Cardiac muscle cell (in vitro differentiated cells and primary cell): ENCODE data around the gene SDR39U1. TPM values are rescaled to one million over a fixed set of nuclear protein-coding genes. Genes with fewer than 3 reads are reported as not detected.

ENCODE experiments used
- DNase-seq, 2 donors: peaks; one replicate each; pipeline versions ENCODE4 v3.0.0 to v3.0.0-alpha.2; 2010 to 2017; ENCODE audit warnings: low read depth in 1 of 2, low spot score in 1 of 2
- H3K27ac ChIP-seq: fragments of 200-600 bp; sonication (generic); 2 replicates; pipeline ENCODE4 v1.5.1; 2016
- H3K27me3 ChIP-seq: fragments of 200-600 bp; sonication (generic); 2 replicates; pipeline ENCODE4 v1.6.0; 2016; ENCODE audit warnings: control low read depth
- H3K36me3 ChIP-seq: fragments of 200-600 bp; sonication (generic); 2 replicates; pipeline ENCODE4 v1.5.1; 2016; ENCODE audit warnings: control low read depth
- H3K4me1 ChIP-seq: fragments of 200-600 bp; sonication (generic); 2 replicates; pipeline ENCODE4 v1.8.1; 2017; ENCODE audit warnings: low read depth, mild to moderate bottlenecking, mixed run types
- H3K4me3 ChIP-seq: fragments of 200-600 bp; sonication (generic); 2 replicates; pipeline ENCODE4 v1.5.1; 2016; ENCODE audit warnings: mild to moderate bottlenecking
- H3K9me3 ChIP-seq: fragments of 200-600 bp; sonication (generic); 2 replicates; pipeline ENCODE4 v1.5.1; 2017; ENCODE audit warnings: low read depth, mild to moderate bottlenecking, control low read depth
- polyA plus RNA-seq: library from polyadenylated mRNA; unstranded; fragments of >200 nt; fragmentation: Nextera tagmentation; extraction: Ambion mirVana; gene quantifications from 2 replicates; pipeline ENCODE4 v1.2.1, GENCODE V29; 2016
- total RNA-seq: library from RNA; depleted of rRNA; stranded (reverse); fragments of >200 nt; gene quantifications from 2 replicates; pipeline ENCODE4 v1.2.3, GENCODE V29; 2016
- TF ChIP-seq, protein P1 (sequence below): IDR thresholded peaks from 2 replicates; pipeline ENCODE4 v1.5.1; 2012; ENCODE audit warnings: low read depth, mild to moderate bottlenecking, low read length

The SDR39U1 gene
- total and polyA plus RNA-seq, 2 experiments from 2014 or later = 60.4 to 163 TPM

DNA sequence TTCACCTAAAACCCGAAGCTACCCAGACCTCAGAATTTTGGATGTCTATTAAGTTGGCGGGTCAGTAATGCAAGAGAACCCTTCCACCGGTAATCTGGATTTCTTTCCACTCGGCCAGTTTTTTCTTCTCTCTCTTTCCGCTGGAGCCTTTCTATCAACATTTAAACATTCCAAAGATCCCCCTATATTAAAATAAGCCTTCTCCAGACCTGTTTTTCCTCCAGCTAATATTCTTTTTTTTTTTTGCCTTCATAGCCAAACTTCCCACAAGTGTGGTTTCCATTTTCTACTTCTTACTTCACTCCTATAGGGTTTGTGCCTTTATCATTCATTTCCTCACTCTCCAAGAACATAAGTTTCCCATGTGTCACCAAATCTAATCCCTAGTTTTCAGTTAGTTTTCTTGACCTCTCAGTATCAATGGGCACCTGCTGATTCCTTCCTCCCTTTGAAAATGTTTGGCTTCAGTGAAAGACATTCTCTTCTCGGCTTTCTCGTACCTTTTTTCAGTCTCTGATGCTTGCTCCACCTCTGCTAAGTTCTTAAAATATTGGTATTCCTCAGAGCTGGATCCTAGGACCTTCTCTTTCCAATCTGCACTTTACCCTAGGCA lies 583 bp upstream of the SDR39U1 start:
- Histone ChIP-seq H3K27me3 (no peaks in the 10 kb centered on the region), H3K27ac (peak overlapping the region; percentile 98), H3K4me3 (peak overlapping the region; percentile 58), H3K9me3 (no peaks in the 10 kb centered on the region), H3K4me1 (peaks cover 8% of the 10 kb centered on the region), H3K36me3 (peaks cover 10% of the 10 kb centered on the region)
- DNase-seq = no peak
- TF ChIP-seq, protein P1, sequence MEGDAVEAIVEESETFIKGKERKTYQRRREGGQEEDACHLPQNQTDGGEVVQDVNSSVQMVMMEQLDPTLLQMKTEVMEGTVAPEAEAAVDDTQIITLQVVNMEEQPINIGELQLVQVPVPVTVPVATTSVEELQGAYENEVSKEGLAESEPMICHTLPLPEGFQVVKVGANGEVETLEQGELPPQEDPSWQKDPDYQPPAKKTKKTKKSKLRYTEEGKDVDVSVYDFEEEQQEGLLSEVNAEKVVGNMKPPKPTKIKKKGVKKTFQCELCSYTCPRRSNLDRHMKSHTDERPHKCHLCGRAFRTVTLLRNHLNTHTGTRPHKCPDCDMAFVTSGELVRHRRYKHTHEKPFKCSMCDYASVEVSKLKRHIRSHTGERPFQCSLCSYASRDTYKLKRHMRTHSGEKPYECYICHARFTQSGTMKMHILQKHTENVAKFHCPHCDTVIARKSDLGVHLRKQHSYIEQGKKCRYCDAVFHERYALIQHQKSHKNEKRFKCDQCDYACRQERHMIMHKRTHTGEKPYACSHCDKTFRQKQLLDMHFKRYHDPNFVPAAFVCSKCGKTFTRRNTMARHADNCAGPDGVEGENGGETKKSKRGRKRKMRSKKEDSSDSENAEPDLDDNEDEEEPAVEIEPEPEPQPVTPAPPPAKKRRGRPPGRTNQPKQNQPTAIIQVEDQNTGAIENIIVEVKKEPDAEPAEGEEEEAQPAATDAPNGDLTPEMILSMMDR = no peak

DNA sequence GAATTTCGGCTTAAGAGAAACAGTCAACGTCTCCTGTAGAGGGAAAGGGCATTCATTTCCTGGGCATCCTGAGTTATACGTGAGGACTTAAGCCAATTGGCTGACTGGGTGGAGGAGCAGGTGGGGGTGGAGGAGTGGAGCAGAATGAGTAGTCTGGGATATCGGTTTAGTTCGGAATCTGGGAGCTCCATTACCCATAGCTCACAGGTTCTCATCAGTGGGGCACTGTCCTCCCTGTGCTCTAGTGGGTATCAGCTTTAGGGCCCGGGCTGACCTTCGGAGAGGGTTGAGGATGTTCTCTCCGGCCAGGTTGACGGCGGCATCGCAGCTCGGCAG lies 704 bp downstream of the SDR39U1 start:
- TF ChIP-seq, protein P1 = no peak
- Histone ChIP-seq H3K9me3 (no peaks in the 10 kb centered on the region), H3K36me3 (peaks cover 22% of the 10 kb centered on the region), H3K27me3 (no peaks in the 10 kb centered on the region), H3K4me3 (peak overlapping the region; percentile 58), H3K27ac (peak overlapping the region; percentile 98), H3K4me1 (peaks cover 8% of the 10 kb centered on the region)
- DNase-seq = no peak

DNA sequence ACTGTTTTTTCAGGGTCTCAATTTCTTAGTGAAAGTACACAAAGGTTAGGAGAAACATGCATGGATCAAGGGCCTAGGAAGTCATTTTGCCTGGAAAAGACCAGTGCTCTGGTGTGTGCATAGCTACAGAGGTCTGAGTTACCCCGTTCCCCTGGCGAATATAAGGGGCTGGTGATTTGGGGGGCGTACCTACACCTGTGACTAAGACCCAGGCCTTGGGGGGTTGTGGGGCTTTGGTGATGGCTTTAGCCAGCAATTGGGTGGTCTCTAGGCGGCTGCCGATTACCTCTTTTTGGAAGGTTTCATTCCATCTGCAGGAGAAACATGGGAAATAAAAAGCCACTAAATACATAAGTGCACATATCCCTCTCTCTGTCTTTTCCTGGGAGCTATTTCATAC lies 1.1 kb downstream of the SDR39U1 start:
- Histone ChIP-seq H3K4me1 (peaks cover 8% of the 10 kb centered on the region), H3K9me3 (no peaks in the 10 kb centered on the region), H3K27ac (peak overlapping the region; percentile 98), H3K4me3 (peak overlapping the region; percentile 58), H3K27me3 (no peaks in the 10 kb centered on the region), H3K36me3 (peaks cover 23% of the 10 kb centered on the region)
- TF ChIP-seq, protein P1 = no peak
- DNase-seq = no peak

DNA sequence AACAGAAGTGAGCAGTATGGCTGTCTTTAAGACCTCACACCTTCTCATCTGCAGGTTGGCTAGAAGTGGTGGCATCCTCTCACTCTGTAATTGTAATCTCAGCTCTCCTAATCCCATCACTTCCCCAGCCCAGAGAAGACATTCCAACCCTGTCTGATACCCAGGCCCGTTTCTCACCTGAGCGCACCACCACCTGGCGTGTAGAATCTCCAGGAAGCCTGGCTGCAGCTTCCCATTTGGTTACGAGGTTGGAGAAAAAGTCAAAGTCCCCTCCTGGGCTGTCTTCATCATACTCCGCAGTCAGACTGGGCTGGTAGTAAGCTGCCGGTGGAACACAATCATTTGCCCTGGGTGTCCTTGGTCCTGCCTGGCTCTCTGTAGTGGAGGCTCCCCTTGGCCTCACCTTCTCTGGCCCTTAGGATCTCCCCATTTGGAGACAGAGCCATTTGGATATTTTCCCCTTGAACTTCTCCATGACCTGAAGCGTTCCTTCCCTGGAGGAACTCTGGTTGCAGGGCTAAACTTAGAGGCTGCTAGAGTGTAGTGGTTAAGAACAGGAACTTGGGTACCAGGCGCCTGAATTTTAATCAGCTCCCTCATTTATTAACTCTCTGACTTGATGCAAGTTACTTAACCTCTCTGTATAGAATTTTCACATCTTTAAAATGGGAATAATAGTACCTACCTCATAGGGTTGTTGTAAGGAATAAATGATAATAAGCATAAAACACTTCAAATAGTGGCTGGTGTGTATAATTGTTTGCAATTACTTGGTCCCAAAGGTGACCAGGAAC lies 1.8 kb downstream of the SDR39U1 start:
- Histone ChIP-seq H3K36me3 (peaks cover 23% of the 10 kb centered on the region), H3K4me3 (no peak overlapping the region), H3K9me3 (no peaks in the 10 kb centered on the region), H3K4me1 (peaks cover 8% of the 10 kb centered on the region), H3K27me3 (no peaks in the 10 kb centered on the region), H3K27ac (no peak overlapping the region)
- TF ChIP-seq, protein P1 = no peak
- DNase-seq = no peak

DNA sequence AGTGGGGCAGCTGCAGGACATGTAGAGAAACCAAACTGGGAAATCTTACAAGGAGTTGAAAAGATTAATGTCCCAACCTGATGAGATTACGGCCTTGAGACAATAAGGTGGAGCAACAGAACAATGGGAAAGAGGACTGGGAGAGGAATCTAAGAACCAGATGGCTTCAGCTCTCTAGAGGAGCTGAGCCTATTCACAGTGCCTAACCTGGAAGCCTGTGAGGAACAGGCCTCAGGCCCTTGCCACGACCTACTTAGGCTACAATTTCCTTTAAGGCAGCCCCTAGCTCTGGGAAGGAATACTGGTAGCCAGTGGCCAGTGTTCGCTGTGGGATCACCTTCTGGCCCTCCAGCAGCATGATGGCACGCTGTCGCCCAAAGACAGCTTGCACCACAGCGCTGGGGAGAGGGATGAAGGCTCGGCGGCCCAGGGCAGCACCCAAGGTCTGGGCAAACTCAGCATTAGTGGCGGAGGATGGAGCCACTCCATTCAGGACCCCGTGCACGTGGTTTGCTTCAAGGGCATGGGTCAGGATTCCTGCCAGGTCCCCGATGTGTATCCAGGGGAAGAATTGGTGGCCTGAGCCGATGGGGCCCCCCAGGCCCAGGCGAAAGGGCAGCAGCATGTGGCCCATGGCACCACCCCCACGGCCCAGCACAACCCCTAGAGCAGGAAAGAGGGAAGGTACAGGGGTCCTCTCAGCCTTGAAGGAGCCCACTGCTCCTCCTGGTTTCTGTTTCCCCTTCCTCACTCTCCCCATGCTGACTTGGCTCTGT lies 2.6 kb downstream of the SDR39U1 start:
- no peak overlapping the region for H3K4me3 ChIP-seq
- peaks cover 23% of the 10 kb centered on the region for H3K36me3 ChIP-seq
- TF ChIP-seq, protein P1 = no peak
- no peaks in the 10 kb centered on the region for H3K27me3 ChIP-seq
- peaks cover 8% of the 10 kb centered on the region for H3K4me1 ChIP-seq
- H3K9me3 ChIP-seq = no peaks in the 10 kb centered on the region
- DNase-seq = no peak
- no peak overlapping the region for H3K27ac ChIP-seq
